ENCODE data around the gene RHBDD3. TPM values are rescaled to one million over a fixed set of nuclear protein-coding genes. Genes with fewer than 3 reads are reported as not detected.

The RHBDD3 gene
- total and polyA plus RNA-seq, 2 of the 8 experiments (the other 6 are each of a cell fraction or from before 2014, with no cell fraction given), result 72.1 to 117 TPM

- peaks cover 3 to 11% of the 10 kb centered on the region in 2 experiments for H4K20me1 ChIP-seq (replicated peaks in 1 of 2; ENCODE audit: control insufficient read depth in 1 of 2, insufficient read depth in 2 of 2, low read length in 2 of 2)
- H3K27ac ChIP-seq (ENCODE audit: low read depth, low read length), result no peak overlapping the region
- H3K4me2 ChIP-seq (ENCODE audit: insufficient read depth in 1 of 2, low read depth in 2 of 2, low read length in 2 of 2), result no peak overlapping the region; a peak in 1 of 4 replicates
- no peak overlapping the region for H3K4ac ChIP-seq (replicated peaks; ENCODE audit: insufficient read length, low read depth, low read length)
- H4K91ac ChIP-seq (replicated peaks; ENCODE audit: insufficient read length, low read length), result no peak overlapping the region
- no peak overlapping the region for H2BK15ac ChIP-seq (ENCODE audit: low read length)
- peak overlapping the region; percentile 50; the same call in 1 of the 2 replicates for H2BK12ac ChIP-seq (ENCODE audit: low read depth, low read length)
- H3K79me2 ChIP-seq (ENCODE audit: control insufficient read depth in 1 of 2, insufficient read depth in 2 of 2, low read length in 2 of 2), result no peaks in the 10 kb centered on the region
- H2AK5ac ChIP-seq (ENCODE audit: low read depth, low read length), result peak overlapping the region; percentile 75; the same call in 1 of the 2 replicates
- H3K9ac ChIP-seq (replicated peaks in 1 of 4; ENCODE audit: extremely low read depth in 1 of 4, low read depth in 3 of 4, low read length in 3 of 4), result no peak overlapping the region
- DNase-seq (ENCODE audit: low read depth in 1 of 2, low spot score in 2 of 2), result peak in 1 of 2 experiments; percentile 51
- H3K79me1 ChIP-seq (ENCODE audit: low read depth, low read length), result no peaks in the 10 kb centered on the region
- H2BK5ac ChIP-seq (ENCODE audit: low read depth, low read length), result peak overlapping the region; percentile 52; the same call in 1 of the 2 replicates
- H2BK120ac ChIP-seq (replicated peaks; ENCODE audit: low read depth, low read length), result no peak overlapping the region
- ChIA-PET POLR2A (ENCODE audit: partially characterized antibody) (interaction anchor here (0.9 to 1.7 kb wide), 5 partner anchors 10 to 64 kb away, joined by 3 to 11 read pairs (median 4); no protein-coding TSS in a partner anchor), CTCF (ENCODE audit: partially characterized antibody) (interaction anchor here (0.6 to 0.7 kb wide), 2 partner anchors 15 to 20 kb away, joined by 3 read pairs; no protein-coding TSS in a partner anchor)
- H2BK20ac ChIP-seq (ENCODE audit: low read length), result no peak overlapping the region
- H3K23me2 ChIP-seq (ENCODE audit: low read depth, low read length), result peaks cover 6% of the 10 kb centered on the region; the same call in 1 of the 2 replicates
- no peak overlapping the region for H3K56ac ChIP-seq (replicated peaks; ENCODE audit: insufficient read length, low read depth, low read length)
- H4K5ac ChIP-seq (ENCODE audit: insufficient read length, low read depth, low read length), result no peak overlapping the region
- H3K4me1 ChIP-seq (replicated peaks in 1 of 4; ENCODE audit: control insufficient read depth in 3 of 4, insufficient read depth in 4 of 4, low read length in 3 of 4), result peaks cover 0 to 18% (median 7%) of the 10 kb centered on the region in 4 experiments; a peak in 5 of 7 replicates
- no peak overlapping the region; the same call in 1 of the 2 replicates for H3K18ac ChIP-seq (ENCODE audit: extremely low read depth, low read length)
- peaks cover 3 to 6% of the 10 kb centered on the region in 2 experiments; a peak in 3 of 4 replicates for H3K9me3 ChIP-seq (ENCODE audit: insufficient read depth in 2 of 2, low read depth in 1 of 2, low read length in 1 of 2)
- no peak overlapping the region for H4K8ac ChIP-seq (ENCODE audit: extremely low read depth, insufficient read depth, low read length)
- FAIRE-seq, result no peak
- H3K36me3 ChIP-seq (ENCODE audit: control insufficient read depth in 2 of 4, insufficient read depth in 4 of 4, low read length in 3 of 4), result peaks cover 0 to 6% (median 0%) of the 10 kb centered on the region in 4 experiments; a peak in 1 of 8 replicates
- H3K4me3 ChIP-seq (ENCODE audit: extremely low read depth in 1 of 4, insufficient read depth in 2 of 4, low read depth in 3 of 4, low read length in 4 of 4), result no peak overlapping the region
- TF ChIP-seq EGR1 (IDR thresholded peaks at IDR 0.05; ENCODE audit: borderline replicate concordance, low read depth, low read length), result no peak
- peaks cover 7 to 18% (median 10%) of the 10 kb centered on the region in 4 experiments for H3K27me3 ChIP-seq (replicated peaks in 1 of 4; ENCODE audit: control insufficient read depth in 3 of 4, extremely low read depth in 1 of 4, insufficient read depth in 3 of 4, low read length in 3 of 4)
- H3K23ac ChIP-seq (ENCODE audit: insufficient read length), result no peak overlapping the region
- WGBS, 2 experiments (ENCODE audit: extremely low coverage in 1 of 2, insufficient coverage in 1 of 2, insufficient read length in 1 of 2, insufficient replicate concordance in 2 of 2, low coverage in 1 of 2, low lambda C conversion rate in 2 of 2, missing lambda C conversion rate in 1 of 2), result 88% methylated on average over 11 of the region's 13 CpGs; no CpG with 5 or more reads in 1 of the 2 experiments
- H2AFZ ChIP-seq (ENCODE audit: low read length), result no peak overlapping the region
- no peak overlapping the region for H3K14ac ChIP-seq (ENCODE audit: insufficient read length)
Measured at GRCh38 chr22:29308791-29309262, 41.0 kb upstream of the RHBDD3 start.
